Measurements from ENCODE around the gene PRXL2A. TPM values are rescaled to one million over a fixed set of nuclear protein-coding genes. Genes with fewer than 3 reads are reported as not detected.

The PRXL2A gene
- total RNA-seq, 4 donors from 2014 or later, result 68.0 to 185 (median 103) TPM

DNA sequence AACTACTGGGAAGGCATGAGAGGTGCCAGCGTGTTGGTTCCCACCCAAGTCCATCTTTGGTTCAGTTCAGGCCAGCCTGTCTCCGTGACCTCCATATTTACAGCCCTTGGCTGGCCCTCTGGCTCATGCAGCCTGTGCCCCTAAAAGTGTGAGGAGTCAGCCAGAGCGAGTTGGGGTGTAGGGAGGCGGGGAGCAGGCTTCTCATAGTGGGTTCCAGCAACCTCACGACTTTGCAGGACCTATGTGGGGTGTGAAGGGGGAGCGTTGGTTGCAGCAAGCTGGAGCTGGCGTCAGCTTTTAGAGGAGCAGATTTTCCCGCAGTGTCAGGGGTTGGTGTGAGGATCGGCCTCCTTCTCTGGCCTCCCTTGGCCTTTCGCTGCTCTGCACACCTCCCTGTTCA lies 55.5 kb downstream of the PRXL2A start:
- Histone ChIP-seq H3K4me1 (peaks cover 99 to 100% (median 100%) of the 10 kb centered on the region in 3 donors), H3K27ac (peak overlapping the region; percentile 92 to 100 (median 98)), H3K36me3 (peaks cover 0 to 6% (median 0%) of the 10 kb centered on the region in 3 donors), H3K4me3 (peak overlapping the region in 2 of 4 donors; percentile 34 to 53), H3K27me3 (no peaks in the 10 kb centered on the region), H3K9me3 (no peaks in the 10 kb centered on the region)
- no peak for DNase-seq
- 61 to 68% methylated on average over 7 of the region's 10 CpGs for WGBS, 2 donors
- intact Hi-C loops (cut with DNase I), result no loop called here
- TF ChIP-seq, protein P1, sequence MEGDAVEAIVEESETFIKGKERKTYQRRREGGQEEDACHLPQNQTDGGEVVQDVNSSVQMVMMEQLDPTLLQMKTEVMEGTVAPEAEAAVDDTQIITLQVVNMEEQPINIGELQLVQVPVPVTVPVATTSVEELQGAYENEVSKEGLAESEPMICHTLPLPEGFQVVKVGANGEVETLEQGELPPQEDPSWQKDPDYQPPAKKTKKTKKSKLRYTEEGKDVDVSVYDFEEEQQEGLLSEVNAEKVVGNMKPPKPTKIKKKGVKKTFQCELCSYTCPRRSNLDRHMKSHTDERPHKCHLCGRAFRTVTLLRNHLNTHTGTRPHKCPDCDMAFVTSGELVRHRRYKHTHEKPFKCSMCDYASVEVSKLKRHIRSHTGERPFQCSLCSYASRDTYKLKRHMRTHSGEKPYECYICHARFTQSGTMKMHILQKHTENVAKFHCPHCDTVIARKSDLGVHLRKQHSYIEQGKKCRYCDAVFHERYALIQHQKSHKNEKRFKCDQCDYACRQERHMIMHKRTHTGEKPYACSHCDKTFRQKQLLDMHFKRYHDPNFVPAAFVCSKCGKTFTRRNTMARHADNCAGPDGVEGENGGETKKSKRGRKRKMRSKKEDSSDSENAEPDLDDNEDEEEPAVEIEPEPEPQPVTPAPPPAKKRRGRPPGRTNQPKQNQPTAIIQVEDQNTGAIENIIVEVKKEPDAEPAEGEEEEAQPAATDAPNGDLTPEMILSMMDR (IDR thresholded peaks at IDR 0.05), result no peak
- TF ChIP-seq POLR2A (IDR thresholded peaks at IDR 0.05), result no peak

DNA sequence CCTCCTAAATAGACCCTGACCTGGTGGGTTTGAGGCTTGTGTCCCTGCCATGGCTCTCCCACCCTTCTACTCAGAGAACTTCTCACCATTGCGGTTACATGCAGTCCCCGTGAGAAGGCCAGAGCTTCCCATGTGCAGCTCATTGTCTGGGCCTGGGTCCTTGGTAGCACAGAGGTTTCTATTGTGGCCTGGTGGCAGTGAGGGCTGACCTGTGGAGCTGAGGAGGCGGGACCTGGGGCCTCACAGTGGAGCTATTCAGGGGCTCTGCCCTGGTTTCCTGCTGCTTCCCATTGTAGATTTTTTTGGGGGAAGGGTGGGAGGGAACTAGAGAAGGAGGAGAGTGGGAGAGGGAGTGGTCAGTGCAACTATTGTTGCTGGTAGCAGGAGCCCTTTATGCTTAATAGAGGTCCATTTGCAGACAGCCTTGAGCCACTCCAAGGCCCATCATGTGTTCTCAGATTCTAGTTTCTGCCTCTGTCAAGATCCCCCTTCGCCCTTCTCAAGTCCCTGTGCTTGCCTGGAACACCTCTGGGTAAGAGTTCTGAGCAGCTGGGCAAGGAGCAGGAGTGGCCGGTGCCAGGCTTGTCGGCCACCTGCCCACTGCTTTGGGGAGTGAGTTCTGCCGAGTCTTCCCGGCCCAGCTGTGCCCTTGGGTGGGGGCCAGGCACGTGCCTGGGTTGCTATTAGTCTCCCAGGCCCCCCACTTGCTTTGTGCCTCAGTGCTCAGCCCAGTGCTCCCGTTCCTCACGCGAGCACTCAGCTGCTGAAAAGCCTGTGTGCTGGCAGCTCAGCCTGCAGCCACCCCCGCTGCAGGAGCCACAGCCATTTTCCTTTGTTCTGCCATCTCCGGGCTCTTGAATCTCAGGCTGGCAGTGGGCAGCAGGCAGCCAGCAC lies 56.5 kb downstream of the PRXL2A start:
- no peak for TF ChIP-seq POLR2A (IDR thresholded peaks at IDR 0.05)
- TF ChIP-seq, protein P1 (IDR thresholded peaks at IDR 0.05), result no peak
- Histone ChIP-seq H3K36me3 (peaks cover under 1 to 16% (median 3%) of the 10 kb centered on the region in 3 donors), H3K27me3 (no peaks in the 10 kb centered on the region), H3K9me3 (no peaks in the 10 kb centered on the region), H3K4me1 (peaks cover 99 to 100% (median 100%) of the 10 kb centered on the region in 3 donors), H3K27ac (peak overlapping the region; percentile 92 to 100 (median 98)), H3K4me3 (peak overlapping the region in 3 of 4 donors; percentile 9 to 53 (median 34))
- DNase-seq, result no peak
- intact Hi-C loops (cut with DNase I), result no loop called here
- WGBS, 2 donors, result 33% methylated on average over 1 of the region's 14 CpGs; no CpG with 5 or more reads in 1 of the 2 donors

DNA sequence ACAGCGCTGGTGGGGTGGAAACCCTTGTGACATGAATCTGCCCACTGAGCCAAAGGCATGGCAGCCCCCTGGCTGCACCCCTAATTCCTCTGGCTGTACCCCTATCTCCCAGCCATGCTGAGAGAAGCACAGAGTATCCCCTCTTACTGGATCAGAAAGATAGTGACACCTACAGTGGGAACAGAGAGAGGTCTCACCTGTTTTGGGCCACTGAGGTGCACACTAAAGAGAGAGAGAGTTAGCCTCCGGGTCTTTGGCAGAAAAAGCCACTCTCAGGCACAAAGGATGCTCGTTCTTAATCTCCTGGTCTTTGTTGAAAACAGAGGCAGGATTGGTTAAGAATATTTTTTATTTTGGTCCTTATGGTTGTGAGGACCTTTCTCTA lies 57.1 kb downstream of the PRXL2A start:
- Histone ChIP-seq H3K27ac (peak overlapping the region; percentile 92 to 100 (median 98)), H3K4me3 (peak overlapping the region in 3 of 4 donors; percentile 9 to 53 (median 34)), H3K4me1 (peaks cover 98 to 100% (median 100%) of the 10 kb centered on the region in 3 donors), H3K36me3 (peaks cover 3 to 22% (median 5%) of the 10 kb centered on the region in 3 donors), H3K27me3 (no peaks in the 10 kb centered on the region), H3K9me3 (no peaks in the 10 kb centered on the region)
- WGBS, 2 donors, result 7 to 10% methylated on average over 2 of the region's 3 CpGs
- TF ChIP-seq, protein P1 (IDR thresholded peaks at IDR 0.05), result no peak
- TF ChIP-seq POLR2A (IDR thresholded peaks at IDR 0.05), result no peak
- intact Hi-C loops (cut with DNase I), result no loop called here
- DNase-seq, result no peak

DNA sequence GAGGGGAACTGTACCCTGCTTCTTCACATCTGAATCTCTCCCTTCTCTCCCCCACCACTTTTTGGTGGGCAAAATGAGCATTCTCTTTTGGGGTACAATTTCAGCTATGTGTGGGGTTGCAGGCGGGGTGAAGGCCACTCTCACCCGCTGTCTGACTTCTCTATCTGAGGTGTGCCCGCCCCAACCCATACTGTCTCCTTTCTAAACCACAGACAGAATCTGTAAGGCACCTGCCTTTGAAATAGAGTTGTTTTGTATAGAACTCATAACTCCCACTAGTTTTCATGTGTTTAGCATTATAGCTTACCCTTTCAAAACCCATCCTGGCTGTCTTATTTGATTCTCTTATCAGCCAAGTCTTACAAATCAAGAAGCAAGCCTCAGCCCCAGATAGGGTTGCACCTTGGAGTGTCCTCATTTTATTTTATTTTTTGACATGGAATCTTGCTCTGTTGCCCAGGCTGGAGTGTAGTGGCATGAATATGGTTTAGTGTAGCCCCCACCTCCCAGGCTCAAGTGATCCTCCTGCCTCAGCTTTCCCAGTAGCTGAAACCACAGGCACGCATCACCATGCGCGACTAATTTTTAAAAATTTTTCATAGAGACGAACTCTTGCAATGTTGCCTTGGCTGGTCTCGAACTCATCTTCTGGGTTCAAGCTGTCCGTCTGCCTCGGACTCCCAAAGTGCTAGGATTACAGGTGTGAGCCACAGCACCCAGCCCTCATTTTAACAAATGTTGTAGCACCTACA lies 57.7 kb downstream of the PRXL2A start:
- Histone ChIP-seq H3K4me3 (peak overlapping the region in 2 of 4 donors; percentile 34 to 53), H3K36me3 (peaks cover 3 to 28% (median 5%) of the 10 kb centered on the region in 3 donors), H3K27ac (peak overlapping the region; percentile 92 to 100 (median 98)), H3K4me1 (peaks cover 97 to 100% (median 100%) of the 10 kb centered on the region in 3 donors), H3K9me3 (no peaks in the 10 kb centered on the region), H3K27me3 (no peaks in the 10 kb centered on the region)
- WGBS, 2 donors, result 83 to 88% methylated on average over 10 of the region's 10 CpGs
- peak in 1 of 4 donors; percentile 14 for TF ChIP-seq POLR2A (IDR thresholded peaks at IDR 0.05)
- TF ChIP-seq, protein P1 (IDR thresholded peaks at IDR 0.05), result no peak
- intact Hi-C loops (cut with DNase I), result no loop called here
- DNase-seq, result no peak

Measured in esophagus squamous epithelium (tissue), 5 donors.